Stimulated activated naive B cell treated with anti-CD40 and anti-IgM and Interleukin-4, amounts not matched to agents 10 μg/mL and 1 μg/mL and 100 μg/mL, for 72 hours (primary cell): ENCODE results near the gene ASPHD2.
"Not testable (repeated sequence)": the region's sequence is repeated elsewhere in the genome, so short reads cannot be mapped to it uniquely, and the experiment has no call there.

Experiments
- ATAC-seq, 2 donors: fragments of 150-1000 bp; cut with Tn5 transposase; replicated peaks; 2 replicates each; pipeline ENCODE4 v1.10.0; 2021; ENCODE audit warnings: moderate library complexity in 1 of 2
- DNase-seq: peaks from one replicate; pipeline ENCODE4 v3.0.0; 2021
- H3K27ac Mint-ChIP-seq: one replicate; pipeline ENCODE4 v1.8.0; 2022; ENCODE audit warnings: mild to moderate bottlenecking, mixed read lengths
- H3K27me3 Mint-ChIP-seq, 2 donors: one replicate each; pipeline ENCODE4 v1.8.0; 2022; ENCODE audit warnings: mixed read lengths in 2 of 2
- H3K36me3 Mint-ChIP-seq, 2 donors: one replicate each; pipeline ENCODE4 v1.8.0; 2022; ENCODE audit warnings: mixed read lengths in 2 of 2, mild to moderate bottlenecking in 1 of 2
- H3K4me1 Mint-ChIP-seq, 2 donors: one replicate each; pipeline ENCODE4 v1.8.0; 2022; ENCODE audit warnings: mixed read lengths in 2 of 2, mild to moderate bottlenecking in 1 of 2
- H3K4me3 Mint-ChIP-seq, 2 donors: one replicate each; pipeline ENCODE4 v1.8.0; 2022; ENCODE audit warnings: mild to moderate bottlenecking in 2 of 2, mixed read lengths in 2 of 2, moderate library complexity in 1 of 2
- H3K9me3 Mint-ChIP-seq, 2 donors: one replicate each; pipeline ENCODE4 v1.8.0; 2022; ENCODE audit warnings: mixed read lengths in 2 of 2, mild to moderate bottlenecking in 1 of 2

Gene ASPHD2

GRCh38 chr22:26431261-26431995, 2.4 kb downstream of the ASPHD2 start:
- H3K36me3 Mint-ChIP-seq, result peaks cover 27 to 32% of the 10 kb centered on the region in 2 donors
- no peaks in the 10 kb centered on the region for H3K27me3 Mint-ChIP-seq
- peak overlapping the region; percentile 31 for H3K27ac Mint-ChIP-seq
- peak overlapping the region; percentile 87 to 91 for H3K4me3 Mint-ChIP-seq
- ATAC-seq (no peak), DNase-seq (no peak)
- peaks cover 55 to 77% of the 10 kb centered on the region in 2 donors for H3K4me1 Mint-ChIP-seq
- peaks cover 3 to 5% of the 10 kb centered on the region in 2 donors for H3K9me3 Mint-ChIP-seq

- peak overlapping the region in 1 of 2 donors; percentile 32 for H3K4me3 Mint-ChIP-seq
Measured at GRCh38 chr22:26432619-26433311, 3.7 kb downstream of the ASPHD2 start.

GRCh38 chr22:26433805-26434204, 4.7 kb downstream of the ASPHD2 start:
- Mint-ChIP-seq H3K27ac (peak overlapping the region; percentile 20), H3K27me3 (no peaks in the 10 kb centered on the region), H3K36me3 (peaks cover 25 to 39% of the 10 kb centered on the region in 2 donors), H3K4me3 (no peak overlapping the region), H3K4me1 (peaks cover 42 to 78% of the 10 kb centered on the region in 2 donors), H3K9me3 (no peaks in the 10 kb centered on the region)
- no peak for DNase-seq
- no peak for ATAC-seq

More at GRCh38 chr22:26432619-26433311, 3.7 kb downstream of the ASPHD2 start:
- Mint-ChIP-seq H3K36me3 (peaks cover 25 to 37% of the 10 kb centered on the region in 2 donors), H3K27me3 (no peaks in the 10 kb centered on the region), H3K27ac (peak overlapping the region; percentile 32), H3K4me1 (peaks cover 50 to 81% of the 10 kb centered on the region in 2 donors), H3K9me3 (no peaks in the 10 kb centered on the region)
- DNase-seq (peak; percentile 52), ATAC-seq (peak; percentile 60 to 64)

GRCh38 chr22:26435327-26436093, 6.5 kb downstream of the ASPHD2 start:
- H3K27ac Mint-ChIP-seq, result peak overlapping the region; percentile 67
- DNase-seq (no peak), ATAC-seq (no peak)
- no peaks in the 10 kb centered on the region for H3K27me3 Mint-ChIP-seq
- H3K4me3 Mint-ChIP-seq, result no peak overlapping the region
- H3K36me3 Mint-ChIP-seq, result peaks cover 25 to 39% of the 10 kb centered on the region in 2 donors
- no peaks in the 10 kb centered on the region for H3K9me3 Mint-ChIP-seq
- peaks cover 33 to 70% of the 10 kb centered on the region in 2 donors for H3K4me1 Mint-ChIP-seq

GRCh38 chr22:26436903-26437515, 7.9 kb downstream of the ASPHD2 start:
- Mint-ChIP-seq H3K4me1 (peaks cover 24 to 57% of the 10 kb centered on the region in 2 donors), H3K27me3 (no peaks in the 10 kb centered on the region), H3K36me3 (peaks cover 25 to 39% of the 10 kb centered on the region in 2 donors), H3K27ac (no peak overlapping the region), H3K4me3 (no peak overlapping the region), H3K9me3 (no peaks in the 10 kb centered on the region)
- DNase-seq, result no peak
- ATAC-seq, result no peak

- H3K4me3 Mint-ChIP-seq, result no peak overlapping the region
- H3K27ac Mint-ChIP-seq, result no peak overlapping the region
- no peaks in the 10 kb centered on the region for H3K27me3 Mint-ChIP-seq
- no peak for ATAC-seq
- H3K36me3 Mint-ChIP-seq, result peaks cover 24 to 43% of the 10 kb centered on the region in 2 donors
- H3K4me1 Mint-ChIP-seq, result peaks cover 21 to 54% of the 10 kb centered on the region in 2 donors
- no peak for DNase-seq
- H3K9me3 Mint-ChIP-seq, result no peaks in the 10 kb centered on the region
Measured at GRCh38 chr22:26437694-26438392, 8.8 kb downstream of the ASPHD2 start.

GRCh38 chr22:26438776-26439175, 9.7 kb downstream of the ASPHD2 start:
- H3K4me3 Mint-ChIP-seq, H3K9me3 Mint-ChIP-seq, H3K27ac Mint-ChIP-seq, H3K27me3 Mint-ChIP-seq, ATAC-seq, DNase-seq: not testable (repeated sequence)
- Mint-ChIP-seq H3K4me1 (peaks cover 18 to 45% of the 10 kb centered on the region in 2 donors), H3K36me3 (peaks cover 20 to 45% of the 10 kb centered on the region in 2 donors)

- DNase-seq, result no peak
- Mint-ChIP-seq H3K27me3 (no peaks in the 10 kb centered on the region), H3K27ac (peak overlapping the region; percentile 20), H3K36me3 (peaks cover 21 to 47% of the 10 kb centered on the region in 2 donors), H3K4me3 (no peak overlapping the region), H3K4me1 (peaks cover 17 to 44% of the 10 kb centered on the region in 2 donors), H3K9me3 (no peaks in the 10 kb centered on the region)
- no peak for ATAC-seq
Measured at GRCh38 chr22:26439559-26439958, 10.5 kb downstream of the ASPHD2 start.

GRCh38 chr22:26442086-26442756, 13.2 kb downstream of the ASPHD2 start:
- ATAC-seq, result peak; percentile 39 to 52
- no peaks in the 10 kb centered on the region for H3K9me3 Mint-ChIP-seq

GRCh38 chr22:26443901-26444690, 15.0 kb downstream of the ASPHD2 start:
- peaks cover 9 to 38% of the 10 kb centered on the region in 2 donors for H3K36me3 Mint-ChIP-seq
- H3K4me3 Mint-ChIP-seq, result no peak overlapping the region
- no peaks in the 10 kb centered on the region for H3K27me3 Mint-ChIP-seq
- ATAC-seq (no peak), DNase-seq (no peak)
- H3K4me1 Mint-ChIP-seq, result peaks cover 7 to 8% of the 10 kb centered on the region in 2 donors
- no peaks in the 10 kb centered on the region for H3K9me3 Mint-ChIP-seq
- peak overlapping the region; percentile 9 for H3K27ac Mint-ChIP-seq

More at GRCh38 chr22:26442086-26442756, 13.2 kb downstream of the ASPHD2 start:
- peaks cover 9 to 38% of the 10 kb centered on the region in 2 donors for H3K36me3 Mint-ChIP-seq
- H3K27ac Mint-ChIP-seq, result peak overlapping the region; percentile 85
- H3K27me3 Mint-ChIP-seq, result no peaks in the 10 kb centered on the region
- no peak overlapping the region for H3K4me3 Mint-ChIP-seq
- H3K4me1 Mint-ChIP-seq, result peaks cover 7 to 21% of the 10 kb centered on the region in 2 donors
- DNase-seq, result no peak

- no peak overlapping the region for H3K27ac Mint-ChIP-seq
- H3K27me3 Mint-ChIP-seq, result no peaks in the 10 kb centered on the region
Measured at GRCh38 chr22:26444777-26445176, 15.7 kb downstream of the ASPHD2 start.

GRCh38 chr22:26445577-26446275, 16.7 kb downstream of the ASPHD2 start:
- H3K27ac Mint-ChIP-seq, result no peak overlapping the region

More at GRCh38 chr22:26444777-26445176, 15.7 kb downstream of the ASPHD2 start:
- DNase-seq (no peak), ATAC-seq (no peak)
- H3K9me3 Mint-ChIP-seq, result no peaks in the 10 kb centered on the region
- H3K4me1 Mint-ChIP-seq, result peaks cover 6 to 8% of the 10 kb centered on the region in 2 donors
- peaks cover 9 to 39% of the 10 kb centered on the region in 2 donors for H3K36me3 Mint-ChIP-seq
- H3K4me3 Mint-ChIP-seq, result no peak overlapping the region

More at GRCh38 chr22:26445577-26446275, 16.7 kb downstream of the ASPHD2 start:
- Mint-ChIP-seq H3K4me1 (peaks cover 8 to 11% of the 10 kb centered on the region in 2 donors), H3K36me3 (peaks cover 9 to 45% of the 10 kb centered on the region in 2 donors), H3K27me3 (no peaks in the 10 kb centered on the region), H3K9me3 (no peaks in the 10 kb centered on the region), H3K4me3 (no peak overlapping the region)
- no peak for ATAC-seq
- no peak for DNase-seq
